Adipocyte (in vitro differentiated cells): ENCODE data around the gene OR10G4.

Source experiments
- DNase-seq: peaks from one replicate; pipeline ENCODE4 v3.0.0-alpha.2; 2015; ENCODE audit warnings: low read depth
- H3K27me3 ChIP-seq: replicated peaks from 2 replicates; pipeline ENCODE4 v1.7.0; 2013; ENCODE audit warnings: mild to moderate bottlenecking, low read length, moderate library complexity; ENCODE audit not compliant: control insufficient read depth, insufficient read depth
- H3K36me3 ChIP-seq: 2 replicates; pipeline ENCODE4 v1.7.0; 2013; ENCODE audit warnings: low read length, mild to moderate bottlenecking, moderate library complexity; ENCODE audit not compliant: control insufficient read depth, insufficient read depth, severe bottlenecking
- H3K4me1 ChIP-seq: 2 replicates; pipeline ENCODE4 v1.7.0; 2013; ENCODE audit warnings: mild to moderate bottlenecking, low read length, moderate library complexity; ENCODE audit not compliant: control insufficient read depth, insufficient read depth
- H3K4me3 ChIP-seq: 2 replicates; pipeline ENCODE4 v1.7.0; 2013; ENCODE audit warnings: mild to moderate bottlenecking, low read length, moderate library complexity
- H3K9ac ChIP-seq: 2 replicates; pipeline ENCODE4 v1.7.0; 2013; ENCODE audit warnings: mild to moderate bottlenecking, low read length, moderate library complexity
- H3K9me3 ChIP-seq: 2 replicates; pipeline ENCODE4 v1.7.0; 2013; ENCODE audit warnings: mild to moderate bottlenecking, low read length, moderate library complexity; ENCODE audit not compliant: control insufficient read depth

Gene OR10G4

GRCh38 chr11:124043420-124043819 lies 30.6 kb downstream of the OR10G4 start:
- no peak for DNase-seq
- no peak overlapping the region for H3K9ac ChIP-seq

GRCh38 chr11:124050748-124051147 lies 38.0 kb downstream of the OR10G4 start:
- DNase-seq = no peak
- H3K36me3 ChIP-seq = no peaks in the 10 kb centered on the region
- no peaks in the 10 kb centered on the region for H3K9me3 ChIP-seq
- no peak overlapping the region for H3K9ac ChIP-seq
- no peaks in the 10 kb centered on the region for H3K4me1 ChIP-seq
- H3K27me3 ChIP-seq = no peaks in the 10 kb centered on the region
- H3K4me3 ChIP-seq = no peak overlapping the region

More at GRCh38 chr11:124043420-124043819, 30.6 kb downstream of the OR10G4 start:
- Histone ChIP-seq H3K36me3 (no peaks in the 10 kb centered on the region), H3K27me3 (no peaks in the 10 kb centered on the region), H3K4me1 (no peaks in the 10 kb centered on the region), H3K4me3 (no peak overlapping the region), H3K9me3 (no peaks in the 10 kb centered on the region)

GRCh38 chr11:124052966-124053365 lies 40.2 kb downstream of the OR10G4 start:
- Histone ChIP-seq H3K36me3 (no peaks in the 10 kb centered on the region), H3K27me3 (no peaks in the 10 kb centered on the region), H3K4me3 (no peak overlapping the region), H3K9ac (no peak overlapping the region), H3K4me1 (no peaks in the 10 kb centered on the region), H3K9me3 (no peaks in the 10 kb centered on the region)
- DNase-seq = no peak
